ENCODE measurements around the gene CDK14.
"Not testable (repeated sequence)": the region's sequence is repeated elsewhere in the genome, so short reads cannot be mapped to it uniquely, and the experiment has no call there.

Gene CDK14

DNA sequence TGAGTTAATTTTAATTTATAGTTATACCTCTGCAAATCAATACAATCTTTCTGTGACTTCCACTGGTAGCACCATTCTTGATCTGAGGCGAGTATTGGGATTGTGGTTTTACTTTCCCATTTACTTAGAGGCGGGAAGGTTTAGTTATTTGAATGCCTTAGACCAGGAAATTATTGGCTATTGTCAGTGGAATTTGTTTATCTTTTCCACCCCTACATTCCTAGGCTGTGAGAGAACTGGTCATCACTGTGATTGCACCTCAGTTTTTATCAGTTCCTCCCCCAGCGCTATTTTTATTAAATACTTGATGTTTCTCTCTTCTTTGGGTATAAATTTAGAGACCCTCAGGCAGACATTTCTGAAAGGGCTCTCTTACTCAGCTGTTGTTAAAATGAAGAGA lies 29.9 kb downstream of the CDK14 start:
- no peak for DNase-seq (ENCODE audit: low read depth, low spot score)
- H3K27ac ChIP-seq, result peak overlapping the region; percentile 4

DNA sequence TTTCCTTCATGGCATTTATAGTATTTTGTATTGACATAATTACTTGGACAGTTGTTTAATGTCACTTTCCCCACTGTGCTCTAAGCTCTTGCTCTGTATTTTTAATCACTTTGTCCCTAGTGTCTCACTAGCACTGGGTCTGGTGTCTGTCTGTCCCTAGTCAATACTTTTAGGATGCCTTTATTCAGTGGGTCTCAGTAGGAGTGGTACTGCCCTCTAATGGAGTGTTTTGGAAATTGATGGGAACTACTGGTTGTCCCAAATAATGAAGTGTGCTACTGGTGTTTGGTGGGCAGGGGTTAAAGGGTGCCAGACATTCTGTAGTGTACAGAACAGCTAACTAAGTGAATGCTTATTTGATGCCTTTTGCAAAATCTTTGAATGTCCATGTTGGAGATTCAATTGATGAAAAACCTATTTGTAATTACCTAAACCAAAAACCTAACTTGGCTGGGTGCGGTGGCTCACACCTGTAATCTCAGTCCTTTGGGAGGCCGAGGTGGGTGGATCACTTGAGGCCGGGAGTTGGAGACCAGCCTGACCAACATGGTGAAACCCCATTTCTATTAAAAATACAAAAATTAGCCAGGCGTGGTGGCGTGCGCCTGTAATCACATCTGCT lies 33.3 kb downstream of the CDK14 start:
- H3K27ac ChIP-seq, result no peak overlapping the region
- peak; percentile 6 for DNase-seq (ENCODE audit: low read depth, low spot score)

DNA sequence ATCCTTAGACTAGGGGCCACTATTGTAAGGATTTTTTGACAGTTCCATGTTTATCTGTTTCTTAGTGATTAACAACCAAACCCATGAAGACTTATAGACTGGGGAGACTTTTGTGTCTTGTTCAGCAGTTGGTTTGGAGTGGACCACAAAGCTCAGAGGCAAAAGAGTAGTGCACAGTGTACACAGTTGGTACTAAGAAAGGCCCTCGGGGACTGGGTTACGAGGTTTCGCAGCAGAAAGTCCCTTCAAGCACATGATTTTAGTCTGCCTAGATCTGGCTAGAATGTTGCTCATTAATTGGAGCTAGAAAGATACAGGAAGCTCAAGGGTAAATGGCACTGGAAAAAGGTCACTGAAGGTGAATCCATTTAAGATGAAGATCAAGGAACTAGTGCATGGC lies 35.4 kb downstream of the CDK14 start:
- no peak overlapping the region for H3K27ac ChIP-seq
- no peak for DNase-seq (ENCODE audit: low read depth, low spot score)

DNA sequence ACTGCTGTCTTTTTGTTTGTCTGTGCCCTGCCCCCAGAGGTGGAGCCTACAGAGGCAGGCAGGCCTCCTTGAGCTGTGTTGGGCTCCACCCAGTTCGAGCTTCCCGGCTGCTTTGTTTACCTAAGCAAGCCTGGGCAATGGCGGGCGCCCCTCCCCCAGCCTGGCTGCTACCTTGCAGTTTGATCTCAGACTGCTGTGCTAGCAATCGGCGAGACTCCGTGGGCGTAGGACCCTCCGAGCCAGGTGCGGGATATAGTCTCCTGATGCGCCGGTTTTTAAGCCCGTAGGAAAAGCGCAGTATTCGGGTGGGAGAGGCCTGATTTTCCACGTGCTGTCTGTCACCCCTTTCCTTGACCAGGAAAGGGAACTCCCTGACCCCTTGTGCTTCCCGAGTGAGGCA lies 43.6 kb downstream of the CDK14 start:
- H3K27ac ChIP-seq; DNase-seq (ENCODE audit: low read depth, low spot score): not testable (repeated sequence)

DNA sequence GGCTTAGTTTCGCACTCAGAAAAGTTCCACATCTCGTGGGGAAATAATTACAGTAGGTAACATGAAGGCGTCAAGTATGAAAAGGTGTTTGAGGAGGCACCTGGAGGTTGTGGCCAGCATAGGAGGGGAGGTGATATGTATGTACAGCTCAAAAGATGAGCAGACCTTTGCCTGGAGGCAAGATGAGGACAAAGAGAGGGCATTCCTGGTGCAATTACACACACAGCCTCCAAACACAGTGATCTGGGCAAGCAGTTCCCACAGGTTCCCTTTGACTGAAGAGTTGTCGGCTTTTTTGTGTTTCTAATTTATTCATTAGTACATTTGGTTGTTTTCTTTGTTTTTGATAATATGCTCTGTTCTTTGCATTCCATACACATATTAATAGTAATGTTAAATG lies 46.9 kb downstream of the CDK14 start:
- H3K27ac ChIP-seq, result no peak overlapping the region
- no peak for DNase-seq (ENCODE audit: low read depth, low spot score)

DNA sequence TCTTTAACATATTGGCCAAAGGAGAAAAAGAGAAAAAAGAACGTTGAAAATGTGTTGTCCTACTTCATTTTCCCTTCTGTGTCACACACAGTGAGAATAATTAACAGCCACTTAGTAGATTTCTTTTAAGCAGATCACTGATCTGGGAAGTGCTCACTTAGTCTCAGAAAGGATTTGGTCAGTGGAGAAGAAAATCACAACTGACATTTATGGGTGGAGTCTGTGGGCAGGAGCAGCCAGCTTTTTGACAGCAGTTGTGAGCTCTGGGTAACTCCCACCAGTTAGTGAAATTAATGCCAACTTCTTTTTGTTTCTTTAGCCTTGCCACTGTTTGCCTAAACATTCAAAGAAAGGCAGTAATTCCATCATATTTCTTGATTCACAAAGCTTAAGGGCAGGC lies 49.7 kb downstream of the CDK14 start:
- DNase-seq (ENCODE audit: low read depth, low spot score), result no peak
- H3K27ac ChIP-seq, result no peak overlapping the region

DNA sequence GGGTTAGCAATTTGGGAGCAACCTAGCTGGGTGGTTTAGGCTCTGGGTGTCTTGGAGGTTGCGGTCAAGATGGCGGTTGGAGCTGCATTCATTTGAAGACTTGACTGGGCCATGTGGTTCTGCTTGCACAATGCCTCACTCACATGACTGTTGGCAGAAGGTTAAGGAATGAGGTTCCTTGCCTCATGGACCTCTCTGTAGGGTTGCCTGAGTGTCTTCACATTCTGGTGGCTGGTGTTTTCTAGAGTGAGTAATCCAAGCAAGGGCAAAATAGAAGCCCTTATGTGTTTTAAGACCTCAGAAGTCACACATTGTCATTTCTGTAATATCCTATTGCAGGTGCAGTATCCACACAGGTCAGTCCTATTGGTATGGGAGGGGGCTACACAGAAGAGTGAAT lies 52.0 kb downstream of the CDK14 start:
- H3K27ac ChIP-seq, result no peak overlapping the region
- no peak for DNase-seq (ENCODE audit: low read depth, low spot score)

DNA sequence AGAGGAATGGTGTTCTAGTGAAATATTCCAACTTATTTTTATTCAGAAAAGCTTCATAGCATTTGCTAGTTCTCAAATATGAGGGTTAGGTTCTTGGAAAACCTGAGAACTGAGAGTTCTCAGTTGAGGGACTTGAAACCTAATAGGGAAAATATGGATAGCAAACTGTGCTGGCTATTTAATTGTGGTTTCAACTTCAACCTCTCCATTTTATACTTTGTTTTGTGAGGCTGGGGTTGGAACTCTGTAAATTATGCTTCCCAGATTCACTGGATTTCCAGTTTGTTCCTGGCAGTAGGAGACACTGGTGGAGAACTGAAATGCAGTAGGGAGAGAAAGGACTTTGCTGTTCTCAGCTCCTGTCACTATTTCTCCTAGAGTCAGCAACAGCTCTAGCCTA lies 52.7 kb downstream of the CDK14 start:
- H3K27ac ChIP-seq, result no peak overlapping the region
- no peak for DNase-seq (ENCODE audit: low read depth, low spot score)

DNA sequence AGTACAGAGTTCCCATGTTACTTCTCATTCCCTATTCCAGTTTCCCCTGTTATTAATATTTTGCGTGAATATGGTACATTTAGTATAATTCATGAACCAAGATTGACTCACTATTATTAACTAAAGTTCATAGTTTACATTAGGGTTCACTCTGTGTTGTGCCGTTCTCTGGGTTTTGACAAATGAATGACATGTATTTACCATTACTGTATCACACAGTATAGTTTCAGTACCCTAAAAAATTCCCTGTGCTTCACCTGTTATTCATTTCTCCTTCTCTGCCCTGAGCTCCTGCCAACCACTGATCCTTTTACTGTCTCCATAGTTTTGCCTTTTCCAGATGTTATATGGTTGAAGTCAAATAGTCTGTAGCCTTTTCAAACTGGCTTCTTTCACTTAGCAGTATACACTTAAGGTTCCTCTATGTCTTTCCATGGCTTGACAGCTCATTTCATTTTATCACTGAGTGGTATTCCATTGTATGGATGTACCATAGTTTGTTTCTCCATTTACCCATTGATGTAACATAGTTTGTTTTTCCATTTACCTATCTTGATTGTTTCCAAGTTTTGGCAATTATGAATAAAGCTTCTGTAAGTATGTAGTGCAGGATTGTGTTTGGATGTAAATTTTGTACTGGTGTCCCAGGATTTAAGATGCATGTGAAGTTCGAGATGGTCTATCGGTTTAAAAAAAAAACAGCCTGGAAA lies 58.8 kb downstream of the CDK14 start:
- H3K27ac ChIP-seq, result peak overlapping the region; percentile 86
- no peak for DNase-seq (ENCODE audit: low read depth, low spot score)

DNA sequence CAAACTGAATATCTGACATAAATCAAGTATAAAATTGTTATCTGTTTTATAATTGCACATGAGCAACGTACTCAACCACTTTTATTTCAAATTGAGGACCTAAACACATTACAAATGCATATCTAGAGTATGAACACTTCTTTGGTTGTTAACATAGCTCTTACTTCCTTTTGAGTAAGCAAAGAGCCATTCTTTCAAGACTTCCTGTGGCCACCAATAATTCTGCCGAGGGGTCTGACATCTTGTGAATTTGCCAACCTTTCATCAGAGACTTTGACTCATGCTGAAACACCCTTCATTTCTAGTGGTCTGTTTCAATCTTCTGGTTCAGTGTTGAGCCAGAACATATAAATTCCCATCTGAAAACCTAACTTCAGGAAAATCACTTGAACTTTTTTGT lies 59.4 kb downstream of the CDK14 start:
- peak; percentile 31 for DNase-seq (ENCODE audit: low read depth, low spot score)
- H3K27ac ChIP-seq, result peak overlapping the region; percentile 86

DNA sequence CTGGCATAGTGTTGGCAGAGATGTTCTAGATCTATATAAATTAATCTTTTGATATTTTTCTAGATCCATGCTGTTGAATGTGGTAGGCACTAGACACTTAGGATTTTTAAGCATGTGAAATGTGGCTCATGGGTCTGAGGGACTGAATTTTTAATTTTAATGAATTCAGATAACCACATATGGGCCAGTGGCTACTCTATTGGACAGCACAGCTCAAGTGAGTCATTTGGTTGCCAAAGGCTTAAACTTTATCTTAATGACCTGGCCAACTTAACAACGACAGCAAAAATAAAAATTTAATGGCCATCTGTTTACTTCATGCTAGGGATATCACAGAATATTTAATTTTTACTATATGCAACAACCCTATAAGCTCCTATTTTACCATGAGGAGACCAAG lies 61.4 kb downstream of the CDK14 start:
- H3K27ac ChIP-seq, result no peak overlapping the region

DNA sequence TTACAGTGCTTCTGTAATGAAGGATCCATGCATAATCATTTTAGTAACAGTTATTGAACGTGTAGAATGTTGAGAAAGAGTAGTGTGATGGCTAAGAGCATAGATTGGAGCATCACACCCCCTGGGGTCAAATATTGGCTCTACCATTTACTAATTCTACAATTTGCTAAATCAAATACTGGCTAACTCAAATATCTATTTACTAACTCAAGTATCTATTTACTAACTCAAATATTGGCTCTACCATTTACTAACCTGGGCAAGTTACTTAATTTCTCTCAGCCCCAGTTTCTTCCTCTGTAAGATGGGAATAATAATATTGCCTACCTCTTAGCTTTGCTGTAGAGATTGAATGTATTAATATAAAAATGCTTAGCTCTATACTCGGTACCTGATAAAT lies 64.0 kb downstream of the CDK14 start:
- DNase-seq (ENCODE audit: low read depth, low spot score), result no peak

More for the DNA sequence above, 61.4 kb downstream of the CDK14 start:
- DNase-seq (ENCODE audit: low read depth, low spot score), result no peak

DNA sequence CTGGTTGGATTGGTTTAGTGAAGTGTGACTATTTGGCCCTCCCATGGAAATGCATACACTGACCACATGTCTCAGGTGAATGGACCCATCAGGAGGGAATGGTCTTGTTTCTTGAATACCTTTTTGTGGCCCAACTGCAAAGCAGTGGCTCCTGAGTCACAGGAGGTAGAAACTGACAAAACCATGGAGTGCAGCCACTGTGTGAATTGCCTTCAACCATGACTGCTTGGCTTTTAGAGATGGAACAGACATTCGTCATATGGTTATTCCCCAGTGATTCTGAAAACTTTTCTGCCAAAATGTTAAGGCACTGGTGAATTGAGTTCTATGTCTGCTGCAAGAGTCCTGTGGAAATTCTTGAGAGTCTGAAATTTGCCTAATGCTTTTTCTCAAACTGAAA lies 64.7 kb downstream of the CDK14 start:
- DNase-seq (ENCODE audit: low read depth, low spot score), result no peak
- peak overlapping the region; percentile 69 for H3K27ac ChIP-seq

More for the DNA sequence above, 64.0 kb downstream of the CDK14 start:
- no peak overlapping the region for H3K27ac ChIP-seq

DNA sequence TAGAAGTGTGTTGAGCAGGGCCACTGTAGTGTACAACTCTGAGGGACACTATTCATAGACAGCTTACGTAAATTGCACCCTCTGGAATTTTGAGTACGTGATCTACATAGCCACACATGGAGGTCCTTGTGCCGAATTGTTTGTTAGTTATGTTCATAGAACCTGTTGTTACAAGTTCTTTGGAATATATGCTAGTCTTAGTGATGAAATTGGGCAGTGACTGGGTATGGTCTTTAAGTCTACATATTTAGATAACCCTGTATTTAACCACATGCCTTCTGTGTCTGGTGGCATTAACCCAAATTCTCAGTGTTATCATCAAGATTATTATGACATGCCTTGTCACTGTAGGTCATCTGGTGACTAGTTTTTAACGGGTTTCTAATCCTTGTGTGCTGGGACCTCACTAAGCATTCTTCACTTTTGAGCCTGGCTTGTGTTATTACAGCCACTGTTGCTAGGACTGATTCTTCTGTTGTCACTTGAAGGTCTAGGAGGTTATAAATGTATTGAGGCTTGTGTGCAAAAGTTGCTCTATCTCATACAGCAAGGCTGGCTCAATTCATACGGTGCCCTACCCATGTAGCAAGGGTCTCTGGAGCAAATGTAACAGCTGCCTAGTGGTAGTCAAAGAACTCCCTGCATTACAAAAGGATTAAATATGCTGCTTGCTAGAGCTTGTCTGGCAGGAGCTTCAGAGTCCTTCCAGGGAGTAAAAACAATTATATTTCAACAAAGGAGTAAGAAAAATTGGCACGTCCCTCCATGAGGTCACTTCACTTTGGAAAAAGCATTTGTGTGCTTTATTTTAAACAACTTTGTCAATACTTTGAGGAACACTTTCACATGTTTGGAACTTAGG lies 65.4 kb downstream of the CDK14 start:
- peak overlapping the region; percentile 69 for H3K27ac ChIP-seq
- peak; percentile 44 for DNase-seq (ENCODE audit: low read depth, low spot score)

DNA sequence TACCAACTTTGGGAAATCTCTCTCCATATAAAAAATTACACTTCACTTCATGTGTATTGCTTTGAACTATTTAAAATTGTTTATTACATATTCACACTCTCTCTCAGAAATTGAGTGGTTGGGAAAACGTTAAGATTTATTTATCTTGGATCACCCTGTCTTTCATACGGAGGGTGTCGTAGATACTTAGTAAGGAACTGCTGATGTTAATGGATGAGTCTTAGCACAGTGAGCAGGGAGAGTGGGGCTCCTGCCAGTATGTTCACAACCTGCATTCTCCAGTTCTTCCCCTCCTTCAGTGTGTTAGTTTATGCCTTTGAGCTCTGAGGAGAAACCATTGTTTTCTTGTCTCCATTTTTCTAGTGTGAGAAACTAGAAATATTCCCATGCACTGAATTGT lies 67.1 kb downstream of the CDK14 start:
- no peak overlapping the region for H3K27ac ChIP-seq
- no peak for DNase-seq (ENCODE audit: low read depth, low spot score)

DNA sequence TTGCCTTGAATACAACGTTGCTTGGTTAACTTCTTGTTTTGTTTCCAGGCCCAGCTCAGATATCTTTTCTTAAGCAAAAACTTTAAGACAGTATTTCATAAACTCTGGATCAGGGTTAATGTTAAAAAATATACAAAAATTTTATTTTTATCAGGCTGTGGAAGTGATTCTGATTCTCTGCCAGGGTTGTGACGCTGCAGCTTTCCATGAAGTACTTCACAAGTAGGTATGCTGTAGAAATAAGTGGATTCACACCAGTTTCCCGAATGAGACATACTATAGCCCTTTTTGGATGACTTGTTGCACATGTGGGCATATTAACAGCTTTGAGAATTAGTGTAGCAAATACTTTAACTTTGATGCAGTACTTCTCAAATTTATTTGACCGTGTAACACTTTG lies 70.1 kb downstream of the CDK14 start:
- H3K27ac ChIP-seq, result no peak overlapping the region
- no peak for DNase-seq (ENCODE audit: low read depth, low spot score)

DNA sequence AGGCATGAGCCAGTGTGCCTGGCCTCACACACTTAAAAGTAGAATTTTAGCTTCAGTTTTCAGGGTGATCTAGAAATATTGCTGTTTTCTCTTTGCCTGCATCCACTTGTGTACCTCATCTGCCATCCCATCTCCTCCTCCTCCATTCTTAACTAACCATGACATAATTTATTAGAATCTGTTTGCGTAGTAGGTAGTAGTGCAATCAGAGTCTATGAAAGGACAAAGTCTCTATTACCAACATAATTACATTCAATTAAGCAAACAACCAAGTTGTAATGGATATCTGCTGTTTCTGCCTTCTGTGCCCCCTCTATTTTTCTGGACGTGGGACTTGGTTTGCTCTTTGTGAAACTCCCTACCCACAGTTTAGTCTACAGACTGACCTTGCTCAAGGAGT lies 72.9 kb downstream of the CDK14 start:
- no peak for DNase-seq (ENCODE audit: low read depth, low spot score)
- no peak overlapping the region for H3K27ac ChIP-seq

DNA sequence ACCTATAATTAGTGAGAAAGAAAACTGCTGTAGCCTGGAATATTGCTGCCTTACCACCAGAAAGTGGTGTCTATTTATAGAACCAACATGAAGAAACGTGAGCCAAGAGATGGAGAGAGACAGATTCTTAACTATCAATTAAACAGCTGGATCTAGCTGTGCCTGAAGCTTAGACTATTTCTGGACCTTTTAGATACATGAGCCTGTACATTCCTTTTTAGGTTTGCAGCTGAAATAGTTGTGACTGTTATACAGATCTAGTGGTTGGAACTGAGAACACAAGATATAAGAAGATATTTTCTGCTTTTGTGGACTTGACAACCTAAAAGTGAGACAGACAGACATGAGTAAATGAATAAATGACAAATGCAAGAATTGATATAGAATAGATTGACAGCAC lies 73.4 kb downstream of the CDK14 start:
- no peak overlapping the region for H3K27ac ChIP-seq
- no peak for DNase-seq (ENCODE audit: low read depth, low spot score)

DNA sequence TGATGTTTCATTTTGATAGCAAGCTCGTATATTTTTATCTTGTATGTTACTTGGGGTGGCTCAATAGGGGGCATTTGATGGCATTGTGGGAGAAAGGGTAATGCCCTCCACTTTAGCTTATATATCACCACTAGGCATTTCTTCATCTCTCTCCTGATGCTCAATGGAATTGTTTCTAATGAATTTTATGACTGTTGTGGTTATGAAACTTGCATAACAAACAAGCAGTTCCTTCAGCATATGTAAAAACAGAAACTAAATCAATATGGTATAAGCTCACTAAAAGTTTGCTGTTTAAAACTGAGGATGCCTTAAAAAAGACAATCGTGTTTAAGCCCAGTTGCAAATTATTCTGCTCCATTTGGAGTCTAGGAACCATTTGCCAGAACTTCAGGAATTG lies 75.5 kb downstream of the CDK14 start:
- DNase-seq (ENCODE audit: low read depth, low spot score), result no peak

DNA sequence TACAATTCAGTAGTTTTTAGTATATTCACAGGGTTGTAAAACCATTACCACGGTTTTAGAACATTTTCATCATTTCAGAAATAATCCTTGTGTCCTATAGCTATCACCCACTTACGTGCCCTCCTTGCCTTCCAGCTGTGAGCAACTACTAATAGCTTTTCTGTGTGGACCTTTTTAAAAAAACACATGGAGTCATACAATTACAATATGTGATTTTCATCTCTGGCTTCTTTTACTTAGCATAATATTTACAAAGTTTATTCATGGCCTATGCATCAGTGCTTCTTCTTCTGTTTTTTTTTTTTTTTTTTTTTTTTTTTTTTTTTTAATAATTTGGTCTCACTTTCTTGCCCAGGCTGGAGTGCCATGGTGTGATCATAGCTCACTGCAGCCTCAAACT lies 76.1 kb downstream of the CDK14 start:
- no peak for DNase-seq (ENCODE audit: low read depth, low spot score)

More for the DNA sequence above, 75.5 kb downstream of the CDK14 start:
- no peak overlapping the region for H3K27ac ChIP-seq

DNA sequence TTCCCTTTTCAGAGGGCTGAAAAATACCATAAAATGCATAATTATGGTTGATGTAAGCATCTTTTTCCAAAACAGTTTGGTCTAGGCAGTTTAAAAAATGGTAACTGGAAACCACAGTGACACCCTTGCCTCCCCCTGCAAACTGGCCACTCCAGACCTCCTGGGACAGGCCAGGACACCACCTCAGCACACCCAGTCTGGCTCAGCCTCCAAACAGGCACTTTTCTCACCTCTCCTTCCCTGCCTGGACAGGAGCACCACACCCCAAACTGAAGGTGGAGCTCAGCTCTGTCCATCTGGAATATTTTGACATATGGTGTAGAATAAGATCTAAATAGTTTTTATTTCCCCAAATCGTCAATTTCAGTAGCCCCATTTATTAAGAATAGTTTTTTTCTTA lies 78.5 kb downstream of the CDK14 start:
- no peak overlapping the region for H3K27ac ChIP-seq
- no peak for DNase-seq (ENCODE audit: low read depth, low spot score)

More for the DNA sequence above, 76.1 kb downstream of the CDK14 start:
- no peak overlapping the region for H3K27ac ChIP-seq

All from epithelial cell of prostate (primary cell).